Vagina (tissue), 2 donors: ENCODE data around the gene NUP210L.
"Not testable (repeated sequence)": the region's sequence is repeated elsewhere in the genome, so short reads cannot be mapped to it uniquely, and the experiment has no call there.

Experiments used
- CTCF ChIP-seq, 3 experiments: fragments of 450-650 bp in 2 of 3; fragments of 200-600 bp in 1 of 3; sonication (generic) in 1 of 3; IDR thresholded peaks; one replicate each; pipeline ENCODE4 v1.5.1; 2017 to 2019; ENCODE audit warnings: antibody characterized with exemption in 3 of 3, mild to moderate bottlenecking in 2 of 3, moderate library complexity in 2 of 3
- POLR2A ChIP-seq, 2 donors: fragments of 450-650 bp; IDR thresholded peaks; one replicate each; pipeline ENCODE4 v1.6.1; 2017; ENCODE audit warnings: antibody characterized with exemption in 2 of 2, mild to moderate bottlenecking in 2 of 2, moderate library complexity in 2 of 2
- POLR2AphosphoS5 ChIP-seq, 2 donors: sonication (generic); formaldehyde crosslinking; IDR thresholded peaks; one replicate each; pipeline ENCODE4 v1.9.0; 2017; ENCODE audit warnings: antibody characterized with exemption in 2 of 2, mild to moderate bottlenecking in 2 of 2, low read depth in 1 of 2; ENCODE audit not compliant: insufficient read depth in 1 of 2

- not testable (repeated sequence) for TF ChIP-seq CTCF (IDR thresholded peaks at IDR 0.05); POLR2A (IDR thresholded peaks at IDR 0.05); POLR2AphosphoS5 (IDR thresholded peaks at IDR 0.05; ENCODE audit: insufficient read depth in 1 of 2, low read depth in 1 of 2)
Measured at GRCh38 chr1:154147505-154147904, 7.4 kb downstream of the NUP210L start.
